ENCODE data around the gene DHRSX.
"Not testable (repeated sequence)": the region's sequence is repeated elsewhere in the genome, so short reads cannot be mapped to it uniquely, and the experiment has no call there.

The DHRSX gene

GRCh38 chrX:2313864-2314640 is 186.7 kb downstream of the DHRSX start:
- DNase-seq (ENCODE audit: extremely low read depth, insufficient read length): no peak
- TF ChIP-seq CTCF (IDR thresholded peaks at IDR 0.05; ENCODE audit: insufficient read depth, low read length, poor library complexity, severe bottlenecking): no peak
- no peaks in the 10 kb centered on the region for H3K36me3 ChIP-seq (ENCODE audit: control insufficient read depth, insufficient read depth, low read length)
- no peaks in the 10 kb centered on the region for H3K27me3 ChIP-seq (replicated peaks; ENCODE audit: control insufficient read depth, insufficient read depth, low read length)
- H3K4me3 ChIP-seq (replicated peaks; ENCODE audit: low read depth, low read length): no peak overlapping the region

GRCh38 chrX:2312061-2312591 is 188.7 kb downstream of the DHRSX start:
- not testable (repeated sequence) for H3K4me3 ChIP-seq (replicated peaks; ENCODE audit: low read depth, low read length); DNase-seq (ENCODE audit: extremely low read depth, insufficient read length); H3K36me3 ChIP-seq (ENCODE audit: control insufficient read depth, insufficient read depth, low read length); H3K27me3 ChIP-seq (replicated peaks; ENCODE audit: control insufficient read depth, insufficient read depth, low read length)

- no peak for TF ChIP-seq CTCF (IDR thresholded peaks at IDR 0.05; ENCODE audit: insufficient read depth, low read length, poor library complexity, severe bottlenecking)
- no peaks in the 10 kb centered on the region for H3K36me3 ChIP-seq (ENCODE audit: control insufficient read depth, insufficient read depth, low read length)
- no peak for DNase-seq (ENCODE audit: extremely low read depth, insufficient read length)
- H3K4me3 ChIP-seq (replicated peaks; ENCODE audit: low read depth, low read length): no peak overlapping the region
- H3K27me3 ChIP-seq (replicated peaks; ENCODE audit: control insufficient read depth, insufficient read depth, low read length): no peaks in the 10 kb centered on the region
Observed at GRCh38 chrX:2311501-2311900, 189.3 kb downstream of the DHRSX start.

GRCh38 chrX:2301901-2302300 is 198.9 kb downstream of the DHRSX start:
- no peak for DNase-seq (ENCODE audit: extremely low read depth, insufficient read length)
- no peak overlapping the region for H3K4me3 ChIP-seq (replicated peaks; ENCODE audit: low read depth, low read length)
- no peaks in the 10 kb centered on the region for H3K36me3 ChIP-seq (ENCODE audit: control insufficient read depth, insufficient read depth, low read length)
- no peak for TF ChIP-seq CTCF (IDR thresholded peaks at IDR 0.05; ENCODE audit: insufficient read depth, low read length, poor library complexity, severe bottlenecking)
- H3K27me3 ChIP-seq (replicated peaks; ENCODE audit: control insufficient read depth, insufficient read depth, low read length): no peaks in the 10 kb centered on the region

GRCh38 chrX:2299871-2300270 is 200.9 kb downstream of the DHRSX start:
- no peaks in the 10 kb centered on the region for H3K36me3 ChIP-seq (ENCODE audit: control insufficient read depth, insufficient read depth, low read length)
- no peaks in the 10 kb centered on the region for H3K27me3 ChIP-seq (replicated peaks; ENCODE audit: control insufficient read depth, insufficient read depth, low read length)
- no peak for TF ChIP-seq CTCF (IDR thresholded peaks at IDR 0.05; ENCODE audit: insufficient read depth, low read length, poor library complexity, severe bottlenecking)
- no peak for DNase-seq (ENCODE audit: extremely low read depth, insufficient read length)
- H3K4me3 ChIP-seq (replicated peaks; ENCODE audit: low read depth, low read length): no peak overlapping the region

GRCh38 chrX:2286731-2287130 is 214.0 kb downstream of the DHRSX start:
- Histone ChIP-seq H3K4me3 (replicated peaks; ENCODE audit: low read depth, low read length) (no peak overlapping the region), H3K36me3 (ENCODE audit: control insufficient read depth, insufficient read depth, low read length) (no peaks in the 10 kb centered on the region; the same call in 1 of the 2 replicates), H3K27me3 (replicated peaks; ENCODE audit: control insufficient read depth, insufficient read depth, low read length) (no peaks in the 10 kb centered on the region)
- TF ChIP-seq CTCF (IDR thresholded peaks at IDR 0.05; ENCODE audit: insufficient read depth, low read length, poor library complexity, severe bottlenecking): no peak
- no peak for DNase-seq (ENCODE audit: extremely low read depth, insufficient read length)
